GM12873 (cell line): ENCODE data around the gene PTBP2.

Source experiments
- CTCF ChIP-seq: IDR thresholded peaks from 2 replicates; pipeline ENCODE4 v1.5.1; 2012; ENCODE audit warnings: low read depth, mild to moderate bottlenecking, moderate library complexity, low read length, control low read depth; ENCODE audit not compliant: insufficient read depth; ENCODE audit errors: missing control alignments

The PTBP2 gene

DNA sequence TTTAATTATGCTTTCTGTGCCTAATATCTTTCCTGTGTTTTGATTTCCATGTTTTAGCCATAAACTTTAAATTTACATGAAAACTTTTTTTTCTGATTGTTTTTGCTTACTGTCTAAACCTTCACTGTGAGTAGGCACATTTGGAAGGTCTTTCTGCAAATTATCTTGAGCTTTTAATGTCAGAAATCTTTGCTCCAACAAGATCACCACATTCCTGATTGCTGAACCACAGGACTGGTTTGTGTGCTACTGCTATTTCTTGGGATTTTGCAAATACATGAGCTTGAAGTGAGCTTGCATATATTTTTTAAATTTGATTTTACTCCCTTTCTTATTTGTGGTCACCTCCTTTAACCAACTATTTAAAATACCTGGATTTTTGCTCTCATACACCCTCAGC, 61.3 kb downstream of the PTBP2 start:
- no peak for TF ChIP-seq CTCF

DNA sequence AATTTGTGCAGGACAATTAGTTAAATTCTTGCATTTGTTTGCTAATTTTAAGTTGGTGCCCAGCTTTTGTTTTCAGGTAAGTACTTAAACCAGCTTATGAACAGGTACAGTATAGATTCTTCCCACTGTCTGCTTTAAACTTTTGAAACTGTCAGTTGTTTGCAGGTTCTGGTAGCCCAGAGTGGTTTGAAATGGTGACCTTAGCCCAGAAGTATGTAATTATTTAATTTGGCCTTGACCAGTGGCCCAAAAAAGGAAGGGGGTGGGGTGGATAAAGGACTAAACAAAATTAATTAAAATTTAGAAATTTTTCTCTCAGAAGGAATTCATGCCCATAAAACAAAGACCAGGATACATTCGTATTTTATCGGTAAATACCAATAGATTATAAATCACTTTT, 69.0 kb downstream of the PTBP2 start:
- TF ChIP-seq CTCF = no peak

DNA sequence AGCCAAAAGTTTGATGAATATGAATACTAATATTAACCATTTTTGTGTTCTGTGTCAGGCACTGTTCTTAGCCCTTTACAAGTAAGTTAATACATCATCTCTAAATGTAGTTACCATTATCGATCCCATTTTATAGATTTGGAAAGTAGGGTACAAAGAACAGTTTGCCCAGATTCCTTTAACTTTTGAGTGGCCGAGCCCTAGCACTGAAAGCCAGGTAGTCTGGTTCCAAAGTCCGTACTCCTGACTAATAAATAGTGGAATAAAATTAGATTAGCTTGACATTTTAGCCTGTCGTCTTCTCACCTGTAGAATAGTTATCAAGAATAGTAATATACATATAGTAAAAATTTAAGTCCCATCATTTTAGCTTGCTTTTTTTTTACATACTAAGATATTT, 70.6 kb downstream of the PTBP2 start:
- no peak for TF ChIP-seq CTCF

GRCh38 chr1:96804648-96805047, 83.1 kb downstream of the PTBP2 start:
- TF ChIP-seq CTCF = no peak

GRCh38 chr1:96808191-96808590, 86.6 kb downstream of the PTBP2 start:
- TF ChIP-seq CTCF = no peak

GRCh38 chr1:96815914-96816313, 94.3 kb downstream of the PTBP2 start:
- TF ChIP-seq CTCF = no peak

GRCh38 chr1:96820107-96820506, 98.5 kb downstream of the PTBP2 start:
- TF ChIP-seq CTCF = no peak

DNA sequence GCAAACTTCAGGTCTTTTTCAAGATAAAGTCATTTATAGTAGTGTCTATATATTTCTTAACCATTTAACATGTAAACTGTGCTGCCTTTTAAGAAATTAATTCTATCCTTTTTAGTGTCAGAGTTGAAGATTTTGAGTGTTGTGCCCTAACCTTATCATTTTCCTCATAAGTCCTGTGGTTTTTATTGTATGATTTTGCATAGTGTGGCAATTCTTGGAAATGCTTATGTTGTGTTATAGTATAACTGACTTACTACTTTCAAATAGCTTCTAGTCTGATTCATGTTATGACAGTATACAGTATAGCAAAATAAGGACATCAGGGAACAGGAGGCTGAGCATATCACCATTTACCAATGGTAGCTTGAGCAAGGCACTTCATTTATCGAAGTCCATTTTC, 99.1 kb downstream of the PTBP2 start:
- no peak for TF ChIP-seq CTCF
